Suprapubic skin (tissue), 3 donors: ENCODE data around the gene NFATC3.

Experiments
- POLR2A ChIP-seq, 2 donors: fragments of 450-650 bp; IDR thresholded peaks; one replicate each; pipeline ENCODE4 v1.6.1; 2017; ENCODE audit warnings: antibody characterized with exemption in 2 of 2, mild to moderate bottlenecking in 2 of 2, moderate library complexity in 2 of 2
- TF ChIP-seq, protein P1 (sequence below), 2 donors: fragments of 200-600 bp in 1 of 2; fragments of 450-650 bp in 1 of 2; sonication (generic) in 1 of 2; IDR thresholded peaks; one replicate each; pipeline ENCODE4 v1.5.1; 2016 to 2019; ENCODE audit warnings: antibody characterized with exemption in 2 of 2, mild to moderate bottlenecking in 1 of 2, moderate library complexity in 1 of 2

GRCh38 chr16:68077866-68078700 is 7.1 kb upstream of the NFATC3 start:
- TF ChIP-seq, protein P1, sequence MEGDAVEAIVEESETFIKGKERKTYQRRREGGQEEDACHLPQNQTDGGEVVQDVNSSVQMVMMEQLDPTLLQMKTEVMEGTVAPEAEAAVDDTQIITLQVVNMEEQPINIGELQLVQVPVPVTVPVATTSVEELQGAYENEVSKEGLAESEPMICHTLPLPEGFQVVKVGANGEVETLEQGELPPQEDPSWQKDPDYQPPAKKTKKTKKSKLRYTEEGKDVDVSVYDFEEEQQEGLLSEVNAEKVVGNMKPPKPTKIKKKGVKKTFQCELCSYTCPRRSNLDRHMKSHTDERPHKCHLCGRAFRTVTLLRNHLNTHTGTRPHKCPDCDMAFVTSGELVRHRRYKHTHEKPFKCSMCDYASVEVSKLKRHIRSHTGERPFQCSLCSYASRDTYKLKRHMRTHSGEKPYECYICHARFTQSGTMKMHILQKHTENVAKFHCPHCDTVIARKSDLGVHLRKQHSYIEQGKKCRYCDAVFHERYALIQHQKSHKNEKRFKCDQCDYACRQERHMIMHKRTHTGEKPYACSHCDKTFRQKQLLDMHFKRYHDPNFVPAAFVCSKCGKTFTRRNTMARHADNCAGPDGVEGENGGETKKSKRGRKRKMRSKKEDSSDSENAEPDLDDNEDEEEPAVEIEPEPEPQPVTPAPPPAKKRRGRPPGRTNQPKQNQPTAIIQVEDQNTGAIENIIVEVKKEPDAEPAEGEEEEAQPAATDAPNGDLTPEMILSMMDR (IDR thresholded peaks at IDR 0.05) = no peak
- TF ChIP-seq POLR2A (IDR thresholded peaks at IDR 0.05) = no peak
